Endodermal cell (in vitro differentiated cells): Measurements from ENCODE around the gene ARL5C. TPM values are rescaled to one million over a fixed set of nuclear protein-coding genes. Genes with fewer than 3 reads are reported as not detected.
A peak's percentile ranks its signal among the peaks of the same experiment; 100 is the strongest.

Experiments
- DNase-seq: peaks from one replicate; pipeline ENCODE4 v3.0.0-alpha.2; 2017
- H3K27ac ChIP-seq: 2 replicates; pipeline ENCODE4 v1.5.1; 2013; ENCODE audit warnings: mild to moderate bottlenecking, low read depth, low read length, moderate library complexity
- H3K27me3 ChIP-seq: 2 replicates; pipeline ENCODE4 v1.6.1; 2013; ENCODE audit warnings: mild to moderate bottlenecking, low read length, moderate library complexity; ENCODE audit not compliant: insufficient read depth, control insufficient read depth, poor library complexity, severe bottlenecking
- H3K36me3 ChIP-seq: 2 replicates; pipeline ENCODE4 v1.7.0; 2013; ENCODE audit warnings: mild to moderate bottlenecking, low read length, moderate library complexity; ENCODE audit not compliant: control insufficient read depth, insufficient read depth
- H3K4me1 ChIP-seq: one replicate; pipeline ENCODE4 v1.7.0; 2013; ENCODE audit warnings: low read length; ENCODE audit not compliant: control insufficient read depth, insufficient read depth
- H3K4me3 ChIP-seq: 2 replicates; pipeline ENCODE4 v1.5.1; 2013; ENCODE audit warnings: mild to moderate bottlenecking, low read length, moderate library complexity
- H3K9ac ChIP-seq: 2 replicates; pipeline ENCODE4 v1.6.1; 2013; ENCODE audit warnings: mild to moderate bottlenecking, low read length, moderate library complexity; ENCODE audit not compliant: poor library complexity, severe bottlenecking; ENCODE audit errors: extremely low read depth
- H3K9me3 ChIP-seq: 2 replicates; pipeline ENCODE4 v1.6.1; 2013; ENCODE audit warnings: mild to moderate bottlenecking, low read length, moderate library complexity; ENCODE audit not compliant: control insufficient read depth
- H3K27ac Mint-ChIP-seq: 2 replicates; pipeline ENCODE4 v1.8.0; 2020; ENCODE audit warnings: mixed read lengths
- H3K27me3 Mint-ChIP-seq: 2 replicates; pipeline ENCODE4 v1.8.0; 2021; ENCODE audit warnings: mild to moderate bottlenecking, mixed read lengths; ENCODE audit not compliant: insufficient read depth
- H3K36me3 Mint-ChIP-seq: 2 replicates; pipeline ENCODE4 v1.8.0; 2020; ENCODE audit warnings: low read depth, mixed read lengths
- H3K4me1 Mint-ChIP-seq: 2 replicates; pipeline ENCODE4 v1.8.0; 2020; ENCODE audit warnings: mixed read lengths
- H3K4me3 Mint-ChIP-seq: 2 replicates; pipeline ENCODE4 v1.8.0; 2020; ENCODE audit warnings: mild to moderate bottlenecking, moderate library complexity, mixed read lengths
- H3K9me3 Mint-ChIP-seq: 2 replicates; pipeline ENCODE4 v1.8.0; 2020; ENCODE audit warnings: mild to moderate bottlenecking, mixed read lengths
- WGBS, 2 experiments: methylation state at CpG; one replicate each; pipeline versions ENCODE4 v1.1.5 to v1.1.7; 2013; ENCODE audit warnings: missing lambda C conversion rate in 2 of 2, mixed read lengths in 1 of 2; ENCODE audit not compliant: insufficient coverage in 1 of 2, insufficient read length in 1 of 2; 5-methylcytosine and 5-hydroxymethylcytosine counted together
- total RNA-seq, 2 donors: library from RNA; stranded (reverse); fragmentation: NEBNext Ultra II Directional in 1 of 2; extraction: Animal tissue kit (Norgen Biotek cat#: 25700) in 1 of 2; gene quantifications; 2 replicates in 1 of 2; 3 replicates in 1 of 2; pipeline ENCODE4 v1.2.1, GENCODE V29; 2021
- TF ChIP-seq, protein P1 (sequence below): fragments of 200-600 bp; sonication (generic); conservative IDR thresholded peaks from 2 replicates; pipeline ENCODE4 v1.5.0; 2021; ENCODE audit warnings: antibody characterized with exemption, mild to moderate bottlenecking

ARL5C gene
- total RNA-seq, 2 donors from 2014 or later = not detected

DNA sequence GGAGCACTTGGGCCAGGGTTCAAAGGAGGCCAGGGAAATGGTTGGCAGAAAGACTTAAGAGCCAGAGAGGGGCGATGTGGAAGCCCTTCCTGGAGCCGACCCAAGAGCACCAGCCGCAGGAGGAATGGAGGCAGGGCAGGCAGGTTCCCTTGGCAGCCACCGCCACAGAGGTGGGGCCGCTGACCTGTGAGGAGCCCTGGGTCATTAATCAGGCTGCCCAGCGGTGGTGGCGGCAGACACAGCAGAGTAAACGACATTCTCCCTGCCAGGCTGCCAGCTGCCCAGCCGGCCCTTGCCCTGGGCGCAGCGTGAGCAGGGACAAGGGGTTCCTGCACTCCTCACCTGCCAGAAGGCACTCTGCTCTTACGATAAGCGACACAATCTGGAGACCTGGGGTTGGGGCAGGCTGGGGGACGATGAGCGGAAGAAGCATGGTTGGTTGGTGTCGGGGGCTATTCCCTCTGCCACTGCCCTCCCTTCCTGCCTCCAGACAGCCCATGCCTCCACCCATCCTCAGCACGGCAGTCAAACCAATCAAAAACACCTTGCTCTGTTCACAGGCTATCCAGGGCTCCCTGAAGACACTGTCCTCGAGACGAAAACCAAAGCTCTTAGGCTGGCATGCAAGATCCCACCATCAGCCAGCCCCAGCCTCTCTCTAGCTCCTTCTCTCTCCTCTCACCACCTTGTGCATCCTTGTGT is 55.4 kb downstream of the ARL5C start:
- no peaks in the 10 kb centered on the region for H3K9me3 ChIP-seq
- H3K4me3 ChIP-seq = no peak overlapping the region
- no peaks in the 10 kb centered on the region for H3K4me1 ChIP-seq
- H3K27ac ChIP-seq = no peak overlapping the region
- Mint-ChIP-seq H3K27me3 (peaks cover 2% of the 10 kb centered on the region), H3K4me1 (peaks cover 25% of the 10 kb centered on the region), H3K27ac (no peak overlapping the region), H3K36me3 (no peaks in the 10 kb centered on the region), H3K4me3 (no peak overlapping the region), H3K9me3 (no peaks in the 10 kb centered on the region)
- peak; percentile 75 for DNase-seq
- WGBS, 2 experiments = 87 to 90% methylated on average over 12 to 19 of the region's 19 CpGs
- TF ChIP-seq, protein P1, sequence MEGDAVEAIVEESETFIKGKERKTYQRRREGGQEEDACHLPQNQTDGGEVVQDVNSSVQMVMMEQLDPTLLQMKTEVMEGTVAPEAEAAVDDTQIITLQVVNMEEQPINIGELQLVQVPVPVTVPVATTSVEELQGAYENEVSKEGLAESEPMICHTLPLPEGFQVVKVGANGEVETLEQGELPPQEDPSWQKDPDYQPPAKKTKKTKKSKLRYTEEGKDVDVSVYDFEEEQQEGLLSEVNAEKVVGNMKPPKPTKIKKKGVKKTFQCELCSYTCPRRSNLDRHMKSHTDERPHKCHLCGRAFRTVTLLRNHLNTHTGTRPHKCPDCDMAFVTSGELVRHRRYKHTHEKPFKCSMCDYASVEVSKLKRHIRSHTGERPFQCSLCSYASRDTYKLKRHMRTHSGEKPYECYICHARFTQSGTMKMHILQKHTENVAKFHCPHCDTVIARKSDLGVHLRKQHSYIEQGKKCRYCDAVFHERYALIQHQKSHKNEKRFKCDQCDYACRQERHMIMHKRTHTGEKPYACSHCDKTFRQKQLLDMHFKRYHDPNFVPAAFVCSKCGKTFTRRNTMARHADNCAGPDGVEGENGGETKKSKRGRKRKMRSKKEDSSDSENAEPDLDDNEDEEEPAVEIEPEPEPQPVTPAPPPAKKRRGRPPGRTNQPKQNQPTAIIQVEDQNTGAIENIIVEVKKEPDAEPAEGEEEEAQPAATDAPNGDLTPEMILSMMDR = peak; percentile 34
- no peak overlapping the region for H3K9ac ChIP-seq
- H3K27me3 ChIP-seq = no peaks in the 10 kb centered on the region
- no peaks in the 10 kb centered on the region for H3K36me3 ChIP-seq

DNA sequence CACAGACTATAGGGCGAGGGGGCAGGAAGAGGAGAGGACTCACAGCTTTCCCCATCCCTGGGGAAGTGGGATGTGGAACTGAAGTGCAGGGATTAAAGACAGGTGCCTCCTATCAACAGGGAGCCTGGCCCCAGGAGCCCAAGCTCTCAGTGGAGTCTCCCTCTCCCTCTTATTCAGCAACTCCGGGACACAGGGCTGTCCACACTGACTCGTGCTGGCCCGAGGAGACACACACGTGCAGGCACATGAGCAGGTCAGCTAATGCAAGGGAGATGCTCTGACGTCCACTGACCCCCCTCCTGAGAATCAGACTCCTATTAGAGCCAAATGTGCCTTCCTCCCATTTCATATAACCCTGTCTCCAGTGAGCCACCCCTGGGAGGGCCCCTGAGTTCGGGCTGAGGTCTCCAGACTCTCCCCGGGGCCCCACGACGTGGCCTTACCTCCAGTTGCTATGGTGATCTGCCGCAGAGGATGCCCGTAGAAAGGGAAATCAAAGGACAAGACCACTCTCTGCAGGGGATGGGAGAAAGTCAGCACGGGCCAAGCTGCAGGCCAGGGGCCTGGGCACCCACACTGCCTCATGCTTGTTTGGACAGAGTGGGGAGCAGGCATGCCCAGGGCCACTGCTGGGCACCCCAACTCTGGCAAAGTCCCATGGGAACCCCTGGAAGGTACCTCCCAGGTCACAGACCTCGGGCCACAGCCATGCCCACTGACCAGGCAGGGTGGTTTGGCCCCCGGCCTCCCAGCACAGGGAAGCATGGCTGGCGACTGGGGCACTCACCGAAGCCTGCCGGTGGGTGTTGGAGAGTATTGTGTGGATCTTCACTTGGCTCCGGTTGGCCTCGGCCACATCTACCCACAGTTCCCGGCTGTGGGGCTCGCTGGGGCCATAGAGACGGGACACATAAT is 57.2 kb downstream of the ARL5C start:
- TF ChIP-seq, protein P1 = no peak
- Histone ChIP-seq H3K9ac (no peak overlapping the region), H3K27ac (no peak overlapping the region), H3K9me3 (no peaks in the 10 kb centered on the region), H3K4me3 (no peak overlapping the region), H3K4me1 (no peaks in the 10 kb centered on the region), H3K36me3 (no peaks in the 10 kb centered on the region), H3K27me3 (no peaks in the 10 kb centered on the region)
- WGBS, 2 experiments = 90 to 91% methylated on average over 11 to 23 of the region's 23 CpGs
- Mint-ChIP-seq H3K4me3 (no peak overlapping the region), H3K36me3 (no peaks in the 10 kb centered on the region), H3K27me3 (peaks cover 2% of the 10 kb centered on the region), H3K9me3 (no peaks in the 10 kb centered on the region), H3K4me1 (peaks cover 19% of the 10 kb centered on the region), H3K27ac (no peak overlapping the region)
- no peak for DNase-seq

DNA sequence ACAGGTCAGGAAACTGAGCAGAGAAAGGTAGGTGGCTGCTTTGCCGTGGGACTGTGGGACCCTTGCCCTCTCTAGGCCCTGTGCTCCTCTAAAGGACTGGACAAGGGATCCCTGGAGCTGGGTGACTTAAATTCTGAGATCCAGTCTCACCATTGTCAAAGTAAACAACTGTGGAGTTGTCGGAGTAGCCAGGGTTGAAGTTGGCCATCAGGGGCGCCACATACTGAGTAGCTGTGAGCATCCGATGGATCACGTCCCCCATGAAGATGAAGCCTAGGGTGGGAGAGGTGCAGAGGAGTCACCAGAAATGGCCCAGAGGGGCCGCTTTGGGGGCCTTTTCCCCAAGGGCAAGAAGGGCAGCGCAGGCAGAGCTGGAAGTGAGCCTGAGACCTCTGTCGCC is 58.0 kb downstream of the ARL5C start:
- TF ChIP-seq, protein P1 = peak; percentile 65
- DNase-seq = peak; percentile 74
- Mint-ChIP-seq H3K27ac (no peak overlapping the region), H3K4me3 (no peak overlapping the region), H3K4me1 (peaks cover 17% of the 10 kb centered on the region), H3K9me3 (no peaks in the 10 kb centered on the region), H3K27me3 (peaks cover 2% of the 10 kb centered on the region), H3K36me3 (no peaks in the 10 kb centered on the region)
- Histone ChIP-seq H3K4me1 (no peaks in the 10 kb centered on the region), H3K36me3 (no peaks in the 10 kb centered on the region), H3K27ac (no peak overlapping the region), H3K9me3 (no peaks in the 10 kb centered on the region), H3K9ac (no peak overlapping the region), H3K4me3 (no peak overlapping the region), H3K27me3 (no peaks in the 10 kb centered on the region)
- 88 to 100% methylated on average over 5 to 8 of the region's 8 CpGs for WGBS, 2 experiments
